ENCODE data around the gene PTPN23. TPM values are rescaled to one million over a fixed set of nuclear protein-coding genes. Genes with fewer than 3 reads are reported as not detected.

The PTPN23 gene, protein sequence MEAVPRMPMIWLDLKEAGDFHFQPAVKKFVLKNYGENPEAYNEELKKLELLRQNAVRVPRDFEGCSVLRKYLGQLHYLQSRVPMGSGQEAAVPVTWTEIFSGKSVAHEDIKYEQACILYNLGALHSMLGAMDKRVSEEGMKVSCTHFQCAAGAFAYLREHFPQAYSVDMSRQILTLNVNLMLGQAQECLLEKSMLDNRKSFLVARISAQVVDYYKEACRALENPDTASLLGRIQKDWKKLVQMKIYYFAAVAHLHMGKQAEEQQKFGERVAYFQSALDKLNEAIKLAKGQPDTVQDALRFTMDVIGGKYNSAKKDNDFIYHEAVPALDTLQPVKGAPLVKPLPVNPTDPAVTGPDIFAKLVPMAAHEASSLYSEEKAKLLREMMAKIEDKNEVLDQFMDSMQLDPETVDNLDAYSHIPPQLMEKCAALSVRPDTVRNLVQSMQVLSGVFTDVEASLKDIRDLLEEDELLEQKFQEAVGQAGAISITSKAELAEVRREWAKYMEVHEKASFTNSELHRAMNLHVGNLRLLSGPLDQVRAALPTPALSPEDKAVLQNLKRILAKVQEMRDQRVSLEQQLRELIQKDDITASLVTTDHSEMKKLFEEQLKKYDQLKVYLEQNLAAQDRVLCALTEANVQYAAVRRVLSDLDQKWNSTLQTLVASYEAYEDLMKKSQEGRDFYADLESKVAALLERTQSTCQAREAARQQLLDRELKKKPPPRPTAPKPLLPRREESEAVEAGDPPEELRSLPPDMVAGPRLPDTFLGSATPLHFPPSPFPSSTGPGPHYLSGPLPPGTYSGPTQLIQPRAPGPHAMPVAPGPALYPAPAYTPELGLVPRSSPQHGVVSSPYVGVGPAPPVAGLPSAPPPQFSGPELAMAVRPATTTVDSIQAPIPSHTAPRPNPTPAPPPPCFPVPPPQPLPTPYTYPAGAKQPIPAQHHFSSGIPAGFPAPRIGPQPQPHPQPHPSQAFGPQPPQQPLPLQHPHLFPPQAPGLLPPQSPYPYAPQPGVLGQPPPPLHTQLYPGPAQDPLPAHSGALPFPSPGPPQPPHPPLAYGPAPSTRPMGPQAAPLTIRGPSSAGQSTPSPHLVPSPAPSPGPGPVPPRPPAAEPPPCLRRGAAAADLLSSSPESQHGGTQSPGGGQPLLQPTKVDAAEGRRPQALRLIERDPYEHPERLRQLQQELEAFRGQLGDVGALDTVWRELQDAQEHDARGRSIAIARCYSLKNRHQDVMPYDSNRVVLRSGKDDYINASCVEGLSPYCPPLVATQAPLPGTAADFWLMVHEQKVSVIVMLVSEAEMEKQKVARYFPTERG (N-terminal part only)
- total RNA-seq (2022; extraction: Qiagen RNA extraction; ENCODE audit: low read depth), result 17.7 to 24.1 TPM (median 20.5 TPM) in 5 replicates

DNA sequence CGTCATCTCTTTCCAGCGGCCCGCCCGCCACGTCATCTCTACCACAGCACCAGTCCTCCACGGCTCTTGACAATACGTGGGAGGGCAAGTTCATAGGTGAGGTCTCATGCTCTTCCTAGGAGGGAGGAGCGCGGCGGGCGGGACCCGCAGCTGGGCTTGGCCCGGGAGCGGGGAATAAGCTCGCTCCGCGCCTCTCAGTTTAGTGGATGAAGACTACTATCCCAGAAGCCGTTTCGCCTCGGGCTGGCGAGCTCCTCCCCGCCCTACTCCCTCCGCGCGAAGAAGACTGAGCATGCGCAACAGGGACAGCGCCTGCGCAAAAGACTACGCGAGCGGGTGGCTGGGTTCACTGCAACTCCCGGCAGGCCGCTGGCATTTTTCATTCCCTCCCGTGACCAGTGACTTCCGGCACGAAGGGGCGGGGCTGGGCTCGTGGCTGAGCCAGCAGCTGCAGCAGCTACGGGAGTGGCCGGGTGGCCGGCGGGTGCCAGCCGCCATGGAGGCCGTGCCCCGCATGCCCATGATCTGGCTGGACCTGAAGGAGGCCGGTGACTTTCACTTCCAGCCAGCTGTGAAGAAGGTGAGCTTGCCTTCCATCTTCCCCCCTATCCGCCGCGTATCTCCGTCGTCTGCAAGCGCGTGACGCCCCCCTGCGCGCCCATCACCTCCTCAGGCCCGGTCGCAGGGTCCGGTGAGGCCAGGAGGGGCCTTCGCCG lies at the start of gene PTPN23:
TSS of gene PTPN23 (plus strand) at position 421 of the 716 bp plus-strand sequence. CDS start at position 497, 76 bp downstream.

Other genes starting within 250 kb of the PTPN23 start
- gene SETD2, start 216.9 kb upstream of the PTPN23 start, total RNA-seq (2022; extraction: Qiagen RNA extraction; ENCODE audit: low read depth), result 17.9 to 25.3 TPM (median 18.9 TPM) in 5 replicates
- gene KIF9, start 98.2 kb upstream of the PTPN23 start, total RNA-seq (2022; extraction: Qiagen RNA extraction; ENCODE audit: low read depth), result 19.2 to 22.9 TPM (median 22.4 TPM) in 5 replicates
- 13.4 to 20.8 TPM (median 19.0 TPM) in 5 replicates for gene KLHL18, start 98.1 kb upstream of the PTPN23 start, total RNA-seq (2022; extraction: Qiagen RNA extraction; ENCODE audit: low read depth)
- gene SCAP, start 94.9 kb downstream of the PTPN23 start, total RNA-seq (2022; extraction: Qiagen RNA extraction; ENCODE audit: low read depth), result 20.7 to 31.5 TPM (median 27.9 TPM) in 5 replicates
- gene ELP6, start 132.7 kb downstream of the PTPN23 start, total RNA-seq (2022; extraction: Qiagen RNA extraction; ENCODE audit: low read depth), result 22.9 to 27.7 TPM (median 27.5 TPM) in 5 replicates
- gene CSPG5, start 197.8 kb downstream of the PTPN23 start, total RNA-seq (2022; extraction: Qiagen RNA extraction; ENCODE audit: low read depth), result 0.63 to 1.3 TPM (median 1.1 TPM) in 5 replicates

All from A549 treated with RU486 at 1 μM for 4 hours (cell line).